GM12875 (cell line): ENCODE data around the gene SLC17A5.

Source experiments
- H3K4me3 ChIP-seq: one replicate; pipeline ENCODE4 v1.5.1; 2011; ENCODE audit warnings: low read depth, low read length, control low read depth
- CTCF ChIP-seq: IDR thresholded peaks from 2 replicates; pipeline ENCODE4 v1.5.1; 2011; ENCODE audit warnings: low read depth, mild to moderate bottlenecking, control low read depth, inconsistent platforms, low read length, moderate library complexity, borderline replicate concordance; ENCODE audit not compliant: insufficient read depth

SLC17A5 gene

GRCh38 chr6:73664701-73665100 is 10.9 kb upstream of the SLC17A5 start:
- TF ChIP-seq CTCF, result no peak
- H3K4me3 ChIP-seq, result no peak overlapping the region

GRCh38 chr6:73657201-73657600 is 3.4 kb upstream of the SLC17A5 start:
- TF ChIP-seq CTCF, result no peak
- no peak overlapping the region for H3K4me3 ChIP-seq

GRCh38 chr6:73656531-73657145 is 2.8 kb upstream of the SLC17A5 start:
- no peak overlapping the region for H3K4me3 ChIP-seq
- no peak for TF ChIP-seq CTCF

GRCh38 chr6:73655341-73655917 is 1.6 kb upstream of the SLC17A5 start:
- H3K4me3 ChIP-seq, result no peak overlapping the region

GRCh38 chr6:73652637-73653570 is 888 bp downstream of the SLC17A5 start:
- H3K4me3 ChIP-seq, result peak overlapping the region; percentile 95
- TF ChIP-seq CTCF, result peak; percentile 31; the same call in 1 of the 2 replicates

More at GRCh38 chr6:73655341-73655917, 1.6 kb upstream of the SLC17A5 start:
- TF ChIP-seq CTCF, result no peak

GRCh38 chr6:73649783-73650182 is 4.0 kb downstream of the SLC17A5 start:
- no peak for TF ChIP-seq CTCF

More at GRCh38 chr6:73649783-73650182, 4.0 kb downstream of the SLC17A5 start:
- no peak overlapping the region for H3K4me3 ChIP-seq
